GM06990 (cell line): ENCODE data around the gene OTOP3.

Experiments
- DNase-seq: peaks from one replicate; pipeline ENCODE4 v3.0.0-alpha.2; 2011; ENCODE audit not compliant: insufficient read length; ENCODE audit errors: extremely low read depth
- H3K27me3 ChIP-seq: replicated peaks from 2 replicates; pipeline ENCODE4 v1.6.0; 2011; ENCODE audit warnings: low read length; ENCODE audit not compliant: control insufficient read depth, insufficient read depth
- H3K36me3 ChIP-seq: 2 replicates; pipeline ENCODE4 v1.5.1; 2011; ENCODE audit warnings: low read length; ENCODE audit not compliant: control insufficient read depth, insufficient read depth
- H3K4me3 ChIP-seq: replicated peaks from 2 replicates; pipeline ENCODE4 v1.5.1; 2011; ENCODE audit warnings: low read depth, mild to moderate bottlenecking, control low read depth, low read length
- TF ChIP-seq, protein P1 (sequence below): IDR thresholded peaks from 2 replicates; pipeline ENCODE4 v1.5.1; 2011; ENCODE audit warnings: low read length, control low read depth, mild to moderate bottlenecking, inconsistent platforms; ENCODE audit not compliant: insufficient read depth, poor library complexity, severe bottlenecking

Gene OTOP3, protein sequence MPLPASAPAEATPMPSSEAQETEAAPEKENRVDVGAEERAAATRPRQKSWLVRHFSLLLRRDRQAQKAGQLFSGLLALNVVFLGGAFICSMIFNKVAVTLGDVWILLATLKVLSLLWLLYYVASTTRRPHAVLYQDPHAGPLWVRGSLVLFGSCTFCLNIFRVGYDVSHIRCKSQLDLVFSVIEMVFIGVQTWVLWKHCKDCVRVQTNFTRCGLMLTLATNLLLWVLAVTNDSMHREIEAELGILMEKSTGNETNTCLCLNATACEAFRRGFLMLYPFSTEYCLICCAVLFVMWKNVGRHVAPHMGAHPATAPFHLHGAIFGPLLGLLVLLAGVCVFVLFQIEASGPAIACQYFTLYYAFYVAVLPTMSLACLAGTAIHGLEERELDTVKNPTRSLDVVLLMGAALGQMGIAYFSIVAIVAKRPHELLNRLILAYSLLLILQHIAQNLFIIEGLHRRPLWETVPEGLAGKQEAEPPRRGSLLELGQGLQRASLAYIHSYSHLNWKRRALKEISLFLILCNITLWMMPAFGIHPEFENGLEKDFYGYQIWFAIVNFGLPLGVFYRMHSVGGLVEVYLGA

DNA sequence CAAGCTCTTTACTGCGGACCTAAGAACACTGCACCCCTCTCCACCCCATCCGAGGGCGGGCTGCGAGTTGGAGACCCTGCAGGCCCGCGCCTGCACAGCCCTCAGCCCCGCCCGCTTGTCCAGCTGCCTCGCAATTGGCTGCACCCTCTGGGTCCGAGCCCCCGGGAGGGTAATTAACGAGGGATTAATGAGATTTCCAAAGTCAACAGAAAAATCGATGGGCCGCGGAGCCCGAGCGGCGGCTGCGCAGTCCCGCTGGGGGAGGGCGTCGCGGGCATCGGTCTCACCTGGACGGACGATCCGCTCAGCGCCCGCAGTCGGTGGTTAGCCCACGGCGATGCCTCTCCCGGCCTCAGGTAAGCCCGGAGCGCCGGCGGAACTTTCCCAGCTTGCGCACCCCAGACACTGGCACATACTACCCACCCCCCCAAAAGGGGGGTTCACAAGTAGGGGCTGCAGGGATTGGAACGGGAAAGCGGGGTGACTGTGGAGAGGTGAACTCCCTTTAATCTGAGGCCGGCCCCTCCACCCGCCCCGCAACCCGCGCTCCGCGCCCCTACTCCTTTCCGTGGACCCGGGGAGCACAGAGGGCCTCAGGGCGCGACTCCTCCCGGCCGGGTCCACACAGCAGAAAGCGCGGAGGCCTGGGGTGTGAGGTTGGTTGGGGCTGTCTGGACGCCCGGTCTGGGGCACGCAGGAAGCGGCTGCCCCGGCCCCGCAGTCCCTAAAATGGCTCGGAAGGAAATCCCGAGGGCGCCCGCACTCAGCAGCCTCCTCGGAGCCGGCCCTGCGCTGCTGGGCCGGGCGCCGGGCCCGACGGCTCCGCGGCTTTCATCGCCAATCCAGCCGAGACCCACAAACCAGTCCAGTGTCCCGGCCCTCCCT is at the start of gene OTOP3:
Gene OTOP3 (plus strand): TSS at position 314 of the 885 bp plus-strand sequence. CDS start 24 bp downstream, at position 338.
- Histone ChIP-seq H3K36me3 (no peaks in the 10 kb centered on the region), H3K4me3 (no peak within 1 kb of the TSS), H3K27me3 (no peaks in the 10 kb centered on the region; the same call in 1 of the 2 replicates)
- TF ChIP-seq, protein P1, sequence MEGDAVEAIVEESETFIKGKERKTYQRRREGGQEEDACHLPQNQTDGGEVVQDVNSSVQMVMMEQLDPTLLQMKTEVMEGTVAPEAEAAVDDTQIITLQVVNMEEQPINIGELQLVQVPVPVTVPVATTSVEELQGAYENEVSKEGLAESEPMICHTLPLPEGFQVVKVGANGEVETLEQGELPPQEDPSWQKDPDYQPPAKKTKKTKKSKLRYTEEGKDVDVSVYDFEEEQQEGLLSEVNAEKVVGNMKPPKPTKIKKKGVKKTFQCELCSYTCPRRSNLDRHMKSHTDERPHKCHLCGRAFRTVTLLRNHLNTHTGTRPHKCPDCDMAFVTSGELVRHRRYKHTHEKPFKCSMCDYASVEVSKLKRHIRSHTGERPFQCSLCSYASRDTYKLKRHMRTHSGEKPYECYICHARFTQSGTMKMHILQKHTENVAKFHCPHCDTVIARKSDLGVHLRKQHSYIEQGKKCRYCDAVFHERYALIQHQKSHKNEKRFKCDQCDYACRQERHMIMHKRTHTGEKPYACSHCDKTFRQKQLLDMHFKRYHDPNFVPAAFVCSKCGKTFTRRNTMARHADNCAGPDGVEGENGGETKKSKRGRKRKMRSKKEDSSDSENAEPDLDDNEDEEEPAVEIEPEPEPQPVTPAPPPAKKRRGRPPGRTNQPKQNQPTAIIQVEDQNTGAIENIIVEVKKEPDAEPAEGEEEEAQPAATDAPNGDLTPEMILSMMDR = no peak
- DNase-seq = no peak

DNA sequence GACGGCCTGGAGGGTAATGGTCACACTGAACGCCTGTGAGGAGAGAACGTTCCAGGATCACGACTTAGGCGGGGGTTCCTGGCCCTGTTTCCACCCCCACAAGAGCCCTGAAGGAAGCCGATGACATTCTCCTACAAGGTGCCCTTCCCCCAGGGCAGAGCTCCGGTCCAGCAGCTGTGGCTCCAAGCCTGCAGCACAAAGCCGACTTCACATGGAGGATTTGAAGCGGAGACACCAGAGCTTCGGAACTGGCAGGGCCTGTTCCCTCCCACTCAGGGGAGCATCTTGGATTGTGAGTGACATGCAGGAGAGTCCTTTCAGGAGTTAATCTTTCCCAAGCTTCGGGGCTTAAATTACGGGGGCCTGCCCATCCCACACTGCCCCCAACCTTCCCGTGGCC is 47.2 kb upstream of the OTOP3 start:
- no peak for DNase-seq
- TF ChIP-seq, protein P1 = no peak
- H3K36me3 ChIP-seq = no peaks in the 10 kb centered on the region
- H3K27me3 ChIP-seq = peaks cover 2% of the 10 kb centered on the region; the same call in 1 of the 2 replicates
- H3K4me3 ChIP-seq = no peak overlapping the region

DNA sequence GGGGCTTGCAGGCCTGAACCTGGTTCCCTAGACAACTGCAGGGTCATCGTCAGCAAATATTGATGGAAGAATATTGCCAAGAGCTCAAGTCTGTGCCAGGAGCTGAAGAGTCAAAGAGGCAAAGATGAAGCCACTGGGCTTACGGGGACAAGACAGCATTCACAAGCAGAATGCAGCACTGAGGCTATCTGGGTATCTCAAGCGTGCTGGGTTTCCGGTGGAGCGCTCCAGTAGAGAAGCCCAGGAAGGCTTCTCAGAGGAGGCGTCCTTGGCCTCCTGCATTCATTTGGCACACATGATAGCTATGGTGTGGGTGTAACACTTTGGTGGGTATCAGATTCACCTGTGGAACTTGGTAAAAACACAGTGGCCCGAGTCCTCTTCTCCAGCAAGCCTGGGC is 45.1 kb upstream of the OTOP3 start:
- Histone ChIP-seq H3K4me3 (no peak overlapping the region), H3K27me3 (peaks cover 2% of the 10 kb centered on the region; the same call in 1 of the 2 replicates), H3K36me3 (no peaks in the 10 kb centered on the region)
- TF ChIP-seq, protein P1 = no peak
- DNase-seq = no peak

DNA sequence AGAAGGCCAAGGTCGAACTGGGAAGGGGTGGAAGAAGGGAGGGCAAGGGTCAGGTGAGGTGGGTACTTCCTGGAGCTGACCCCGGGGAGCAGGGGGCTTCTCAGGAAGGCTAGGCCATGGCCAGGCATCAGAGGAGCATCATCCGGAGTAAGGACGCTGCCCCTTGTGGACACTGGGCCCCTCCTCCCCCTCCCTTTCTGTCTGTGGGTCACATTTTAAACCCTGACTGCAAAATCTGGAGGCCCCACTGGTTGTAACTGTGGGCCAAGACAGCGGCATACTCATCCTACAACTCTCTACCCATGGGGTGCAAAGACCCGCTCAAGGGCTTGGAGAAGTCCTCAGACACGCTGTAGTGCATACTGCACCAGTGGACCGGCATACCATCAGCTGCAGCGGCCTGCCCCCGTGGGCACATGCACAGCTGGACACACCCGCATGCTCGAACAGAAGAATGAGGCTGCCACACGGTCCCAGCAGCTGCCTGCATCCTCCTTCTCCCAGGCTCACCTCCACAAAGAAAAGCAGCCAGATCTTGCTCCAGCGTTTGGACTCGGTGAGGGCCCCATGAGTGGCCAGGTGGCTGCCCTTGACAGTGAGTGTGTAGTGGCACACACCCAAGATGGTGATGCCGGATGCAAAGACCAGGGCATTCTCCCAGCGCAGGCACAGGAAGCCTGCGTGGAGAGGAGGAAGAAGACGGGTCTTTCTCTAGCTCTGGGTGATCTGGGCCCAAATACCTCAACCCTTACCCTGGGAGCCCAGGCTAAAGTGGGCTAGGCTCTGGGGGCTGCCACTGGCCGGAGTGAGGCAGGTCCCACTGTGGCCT is 43.5 kb upstream of the OTOP3 start:
- TF ChIP-seq, protein P1 = no peak
- H3K36me3 ChIP-seq = no peaks in the 10 kb centered on the region
- no peak for DNase-seq
- no peak overlapping the region for H3K4me3 ChIP-seq
- H3K27me3 ChIP-seq = no peaks in the 10 kb centered on the region; the same call in 1 of the 2 replicates
